Measurements from ENCODE around the gene FAM3D. TPM values are rescaled to one million over a fixed set of nuclear protein-coding genes. Genes with fewer than 3 reads are reported as not detected.

FAM3D gene
- total and polyA plus RNA-seq, 2 of the 8 experiments (the other 6 are each of a cell fraction or from before 2014, with no cell fraction given) = not detected

DNA sequence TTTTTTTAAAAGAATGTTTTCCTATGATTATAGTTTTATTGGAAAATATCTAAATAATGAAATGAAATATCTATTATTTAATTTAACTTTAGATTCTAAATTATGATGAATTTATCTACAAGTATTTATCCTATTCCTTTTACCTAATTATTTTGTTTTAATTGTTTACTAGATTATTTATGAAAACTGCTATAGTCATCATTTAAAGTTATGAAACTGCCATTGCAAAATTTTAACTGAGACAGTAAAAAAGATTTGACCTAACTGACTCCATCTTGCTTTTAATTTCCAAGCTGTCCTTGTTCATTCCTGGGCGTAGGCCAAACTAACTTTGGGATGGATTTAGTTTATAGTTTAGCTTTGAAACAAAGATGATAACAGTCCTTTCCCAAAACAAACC, 25.9 kb upstream of the FAM3D start:
- Histone ChIP-seq H3K27me3 (replicated peaks in 1 of 4; ENCODE audit: control insufficient read depth in 3 of 4, extremely low read depth in 1 of 4, insufficient read depth in 3 of 4, low read length in 3 of 4) (no peaks in the 10 kb centered on the region), H2BK5ac (ENCODE audit: low read depth, low read length) (no peak overlapping the region), H2BK120ac (replicated peaks; ENCODE audit: low read depth, low read length) (no peak overlapping the region), H2AK5ac (ENCODE audit: low read depth, low read length) (no peak overlapping the region), H3K23me2 (ENCODE audit: low read depth, low read length) (no peaks in the 10 kb centered on the region), H2BK12ac (ENCODE audit: low read depth, low read length) (no peak overlapping the region), H4K91ac (replicated peaks; ENCODE audit: insufficient read length, low read length) (no peak overlapping the region), H3K79me2 (ENCODE audit: control insufficient read depth in 1 of 2, insufficient read depth in 2 of 2, low read length in 2 of 2) (no peaks in the 10 kb centered on the region), H3K4ac (replicated peaks; ENCODE audit: insufficient read length, low read depth, low read length) (no peak overlapping the region), H3K9ac (replicated peaks in 1 of 4; ENCODE audit: extremely low read depth in 1 of 4, low read depth in 3 of 4, low read length in 3 of 4) (no peak overlapping the region), H3K14ac (ENCODE audit: insufficient read length) (no peak overlapping the region), H3K4me2 (ENCODE audit: insufficient read depth in 1 of 2, low read depth in 2 of 2, low read length in 2 of 2) (no peak overlapping the region), H3K79me1 (ENCODE audit: low read depth, low read length) (no peaks in the 10 kb centered on the region), H3K23ac (ENCODE audit: insufficient read length) (no peak overlapping the region), H2AFZ (ENCODE audit: low read length) (no peak overlapping the region), H4K5ac (ENCODE audit: insufficient read length, low read depth, low read length) (no peak overlapping the region), H3K4me3 (ENCODE audit: extremely low read depth in 1 of 4, insufficient read depth in 2 of 4, low read depth in 3 of 4, low read length in 4 of 4) (no peak overlapping the region), H2BK15ac (ENCODE audit: low read length) (no peak overlapping the region), H3K18ac (ENCODE audit: extremely low read depth, low read length) (no peak overlapping the region), H4K8ac (ENCODE audit: extremely low read depth, insufficient read depth, low read length) (no peak overlapping the region), H3K9me3 (ENCODE audit: insufficient read depth in 2 of 2, low read depth in 1 of 2, low read length in 1 of 2) (peaks cover 39 to 45% of the 10 kb centered on the region in 2 experiments), H3K36me3 (ENCODE audit: control insufficient read depth in 2 of 4, insufficient read depth in 4 of 4, low read length in 3 of 4) (no peaks in the 10 kb centered on the region), H2BK20ac (ENCODE audit: low read length) (no peak overlapping the region), H3K56ac (replicated peaks; ENCODE audit: insufficient read length, low read depth, low read length) (no peak overlapping the region), H3K27ac (ENCODE audit: low read depth, low read length) (no peak overlapping the region), H3K4me1 (replicated peaks in 1 of 4; ENCODE audit: control insufficient read depth in 3 of 4, insufficient read depth in 4 of 4, low read length in 3 of 4) (no peaks in the 10 kb centered on the region), H4K20me1 (replicated peaks in 1 of 2; ENCODE audit: control insufficient read depth in 1 of 2, insufficient read depth in 2 of 2, low read length in 2 of 2) (no peaks in the 10 kb centered on the region)
- FAIRE-seq (no peak), DNase-seq (ENCODE audit: low read depth in 1 of 2, low spot score in 2 of 2) (no peak)
- ChIA-PET POLR2A (ENCODE audit: partially characterized antibody) (no interaction called here), CTCF (ENCODE audit: partially characterized antibody) (interaction anchor here (0.8 kb wide), 1 partner anchor 163 kb away, joined by 3 read pairs; no protein-coding TSS in a partner anchor)
- TF ChIP-seq ZNF274 (IDR thresholded peaks at IDR 0.05; ENCODE audit: borderline replicate concordance, extremely low read depth, low read length) (no peak), SP4 (IDR thresholded peaks at IDR 0.05; ENCODE audit: low read length) (no peak)
- WGBS, 2 experiments (ENCODE audit: extremely low coverage in 1 of 2, insufficient coverage in 1 of 2, insufficient read length in 1 of 2, insufficient replicate concordance in 2 of 2, low coverage in 1 of 2, low lambda C conversion rate in 2 of 2, missing lambda C conversion rate in 1 of 2) = 95% methylated on average over 1 of the region's 1 CpG; no CpG with 5 or more reads in 1 of the 2 experiments
